ENCODE results near the gene CEP85L. TPM values are rescaled to one million over a fixed set of nuclear protein-coding genes. Genes with fewer than 3 reads are reported as not detected.

CEP85L gene
- total RNA-seq, 1 donor from 2014 or later, result 51.5 TPM

DNA sequence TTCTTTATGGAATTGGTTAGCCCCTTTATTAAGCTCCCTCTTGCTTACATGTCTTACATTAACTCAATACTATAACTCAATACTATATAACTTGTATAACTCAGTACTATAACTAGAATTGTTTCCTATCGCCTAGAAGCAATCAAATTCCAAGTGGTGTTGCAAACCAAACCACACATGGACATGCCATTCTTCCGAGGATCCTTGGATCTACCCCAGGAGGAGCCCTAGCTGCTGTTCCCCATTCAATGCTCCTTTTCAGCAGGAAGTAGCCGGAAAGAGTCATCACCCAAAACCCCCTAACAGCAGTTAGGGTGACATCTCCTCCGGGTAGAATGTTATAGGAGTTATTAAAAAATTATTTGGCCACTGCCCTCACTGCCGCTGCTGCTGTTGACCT is 62.8 kb downstream of the CEP85L start:
- no peak for DNase-seq
- TF ChIP-seq, protein P1, sequence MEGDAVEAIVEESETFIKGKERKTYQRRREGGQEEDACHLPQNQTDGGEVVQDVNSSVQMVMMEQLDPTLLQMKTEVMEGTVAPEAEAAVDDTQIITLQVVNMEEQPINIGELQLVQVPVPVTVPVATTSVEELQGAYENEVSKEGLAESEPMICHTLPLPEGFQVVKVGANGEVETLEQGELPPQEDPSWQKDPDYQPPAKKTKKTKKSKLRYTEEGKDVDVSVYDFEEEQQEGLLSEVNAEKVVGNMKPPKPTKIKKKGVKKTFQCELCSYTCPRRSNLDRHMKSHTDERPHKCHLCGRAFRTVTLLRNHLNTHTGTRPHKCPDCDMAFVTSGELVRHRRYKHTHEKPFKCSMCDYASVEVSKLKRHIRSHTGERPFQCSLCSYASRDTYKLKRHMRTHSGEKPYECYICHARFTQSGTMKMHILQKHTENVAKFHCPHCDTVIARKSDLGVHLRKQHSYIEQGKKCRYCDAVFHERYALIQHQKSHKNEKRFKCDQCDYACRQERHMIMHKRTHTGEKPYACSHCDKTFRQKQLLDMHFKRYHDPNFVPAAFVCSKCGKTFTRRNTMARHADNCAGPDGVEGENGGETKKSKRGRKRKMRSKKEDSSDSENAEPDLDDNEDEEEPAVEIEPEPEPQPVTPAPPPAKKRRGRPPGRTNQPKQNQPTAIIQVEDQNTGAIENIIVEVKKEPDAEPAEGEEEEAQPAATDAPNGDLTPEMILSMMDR (IDR thresholded peaks at IDR 0.05; ENCODE audit: partially characterized antibody, unreplicated experiment), result no peak
- Mint-ChIP-seq H3K27me3 (ENCODE audit: unreplicated experiment) (peaks cover 2% of the 10 kb centered on the region), H3K4me1 (ENCODE audit: low read depth, unreplicated experiment) (peaks cover 18% of the 10 kb centered on the region), H3K9me3 (ENCODE audit: unreplicated experiment) (no peaks in the 10 kb centered on the region), H3K27ac (ENCODE audit: unreplicated experiment) (no peak overlapping the region), H3K4me3 (ENCODE audit: unreplicated experiment) (no peak overlapping the region), H3K36me3 (ENCODE audit: unreplicated experiment) (peaks cover 7% of the 10 kb centered on the region)

DNA sequence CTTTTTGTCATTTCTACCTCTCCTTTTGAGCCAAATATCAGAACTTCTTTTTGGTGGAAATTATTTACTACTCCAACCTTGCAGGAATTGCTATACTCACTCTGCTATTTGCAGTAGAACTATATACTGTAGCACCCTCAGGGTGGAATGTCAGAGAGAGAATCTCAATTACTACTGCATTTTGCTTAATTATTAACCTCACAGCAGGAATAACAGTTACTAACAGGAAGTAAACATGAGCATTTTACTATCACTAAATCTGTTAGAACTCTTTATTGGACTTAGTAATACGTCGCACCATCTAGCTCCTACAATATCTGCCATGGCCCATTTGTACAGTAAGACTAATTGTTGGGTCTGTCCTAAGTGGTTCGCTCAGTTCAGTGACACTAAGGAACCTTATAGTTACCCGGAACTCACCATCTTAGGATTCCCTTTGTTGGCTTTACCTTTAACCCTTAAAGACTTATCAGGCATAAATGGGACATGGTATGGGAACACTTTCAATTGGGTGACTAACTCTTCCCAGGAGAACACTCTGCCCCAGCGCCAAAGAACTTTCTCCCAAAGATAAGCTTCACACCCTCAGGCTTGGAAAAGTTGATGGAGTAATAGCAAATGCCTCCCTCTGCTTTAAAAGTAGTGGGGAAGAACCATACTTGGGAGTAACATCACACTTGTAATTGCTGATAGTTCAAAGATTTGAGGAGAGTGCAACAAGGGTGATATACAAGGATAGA is 64.5 kb downstream of the CEP85L start:
- H3K9me3 Mint-ChIP-seq (ENCODE audit: unreplicated experiment), result no peaks in the 10 kb centered on the region
- DNase-seq, result no peak
- H3K4me3 Mint-ChIP-seq (ENCODE audit: unreplicated experiment), result no peak overlapping the region
- H3K27ac Mint-ChIP-seq (ENCODE audit: unreplicated experiment), result no peak overlapping the region
- H3K4me1 Mint-ChIP-seq (ENCODE audit: low read depth, unreplicated experiment), result peaks cover 17% of the 10 kb centered on the region
- H3K36me3 Mint-ChIP-seq (ENCODE audit: unreplicated experiment), result peaks cover 7% of the 10 kb centered on the region
- TF ChIP-seq, protein P1 (IDR thresholded peaks at IDR 0.05; ENCODE audit: partially characterized antibody, unreplicated experiment), result no peak
- peaks cover 2% of the 10 kb centered on the region for H3K27me3 Mint-ChIP-seq (ENCODE audit: unreplicated experiment)

DNA sequence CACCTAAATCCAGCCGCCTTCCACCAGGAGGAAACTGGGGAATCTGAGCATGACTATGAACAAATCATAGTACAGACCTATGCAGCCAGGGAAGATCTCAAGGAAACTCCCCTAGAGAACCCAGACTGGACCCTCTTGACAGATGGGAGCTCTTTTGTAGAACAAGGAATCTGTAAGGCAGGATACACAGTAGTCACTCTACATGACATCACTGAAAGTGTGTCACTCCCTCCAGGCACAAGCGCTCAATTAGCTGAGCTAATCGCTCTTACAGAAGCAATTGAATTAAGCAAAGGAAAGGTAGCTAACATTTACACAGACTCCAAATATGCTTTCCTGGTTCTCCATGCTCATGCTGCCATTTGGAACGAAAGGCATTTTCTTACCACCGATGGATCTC is 66.5 kb downstream of the CEP85L start:
- Mint-ChIP-seq H3K36me3 (ENCODE audit: unreplicated experiment) (peaks cover 16% of the 10 kb centered on the region), H3K4me3 (ENCODE audit: unreplicated experiment) (peak overlapping the region; percentile 9), H3K27ac (ENCODE audit: unreplicated experiment) (peak overlapping the region; percentile 52), H3K4me1 (ENCODE audit: low read depth, unreplicated experiment) (peaks cover 15% of the 10 kb centered on the region), H3K9me3 (ENCODE audit: unreplicated experiment) (no peaks in the 10 kb centered on the region), H3K27me3 (ENCODE audit: unreplicated experiment) (peaks cover 4% of the 10 kb centered on the region)
- TF ChIP-seq, protein P1 (IDR thresholded peaks at IDR 0.05; ENCODE audit: partially characterized antibody, unreplicated experiment), result no peak
- no peak for DNase-seq

DNA sequence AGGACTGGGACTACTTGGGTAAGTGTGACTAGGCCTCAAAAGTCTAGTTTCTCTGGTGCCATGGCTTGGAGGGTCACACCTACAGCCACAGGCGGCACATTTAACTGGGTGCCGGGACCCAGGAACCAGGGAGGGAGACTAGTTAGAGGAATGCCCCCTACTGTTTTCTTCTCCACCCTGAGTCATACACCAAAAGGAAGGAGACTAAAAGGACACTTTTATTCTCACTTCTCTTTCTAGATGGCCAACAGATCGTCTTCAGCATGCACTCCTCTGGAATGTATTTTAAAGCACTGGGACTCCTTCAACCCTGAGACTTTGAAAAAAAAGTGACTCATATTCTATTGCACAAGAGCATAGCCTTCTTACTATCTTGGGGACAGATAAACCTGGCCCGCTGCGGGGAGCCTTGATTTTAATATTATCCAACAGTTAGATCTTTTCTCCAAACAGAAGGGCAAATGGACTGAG is 69.9 kb downstream of the CEP85L start:
- Mint-ChIP-seq H3K27ac (ENCODE audit: unreplicated experiment) (no peak overlapping the region), H3K4me3 (ENCODE audit: unreplicated experiment) (no peak overlapping the region), H3K36me3 (ENCODE audit: unreplicated experiment) (peaks cover 36% of the 10 kb centered on the region), H3K4me1 (ENCODE audit: low read depth, unreplicated experiment) (peaks cover 11% of the 10 kb centered on the region), H3K27me3 (ENCODE audit: unreplicated experiment) (peaks cover 4% of the 10 kb centered on the region), H3K9me3 (ENCODE audit: unreplicated experiment) (peaks cover 16% of the 10 kb centered on the region)
- TF ChIP-seq, protein P1 (IDR thresholded peaks at IDR 0.05; ENCODE audit: partially characterized antibody, unreplicated experiment), result no peak
- DNase-seq, result no peak

All from glutamatergic neuron (in vitro differentiated cells).